Uterus (tissue), 2 donors: ENCODE results near the gene ADCY7.

Experiments used
- POLR2A ChIP-seq, 2 donors: fragments of 450-650 bp; IDR thresholded peaks; one replicate each; pipeline ENCODE4 v1.6.1; 2016; ENCODE audit warnings: antibody characterized with exemption in 2 of 2, mild to moderate bottlenecking in 1 of 2, moderate library complexity in 1 of 2
- TF ChIP-seq, protein P1 (sequence below), 4 experiments: fragments of 200-600 bp in 2 of 4; fragments of 450-650 bp in 2 of 4; sonication (generic) in 2 of 4; IDR thresholded peaks; one replicate each; pipeline ENCODE4 v1.5.1; 2016 to 2019; ENCODE audit warnings: antibody characterized with exemption in 4 of 4, mild to moderate bottlenecking in 2 of 4, moderate library complexity in 1 of 4

DNA sequence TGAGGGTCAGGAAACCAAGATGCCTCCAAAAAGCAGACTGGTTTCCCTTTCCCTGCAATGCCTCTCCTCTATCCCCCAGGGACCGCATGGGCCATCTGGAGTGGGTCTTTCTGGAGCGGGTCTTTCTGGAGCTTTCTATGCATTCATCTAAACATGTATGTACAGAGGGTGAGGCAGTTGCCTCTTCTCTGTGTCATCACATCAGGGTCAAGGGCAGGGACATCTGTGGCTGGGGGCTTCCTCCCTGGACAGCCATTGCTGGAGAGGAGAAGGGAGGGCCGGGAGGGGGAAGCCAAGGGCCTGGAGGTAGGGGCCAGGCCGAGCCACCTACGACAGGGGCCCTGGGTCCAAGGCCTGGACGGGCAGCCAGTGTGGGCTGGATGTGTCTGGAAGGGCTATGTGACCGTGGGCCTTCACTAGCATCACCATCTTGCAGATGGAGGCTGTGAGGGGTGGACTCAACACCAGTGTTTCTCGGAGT, 840 bp downstream of the ADCY7 start:
- no peak for TF ChIP-seq POLR2A (IDR thresholded peaks at IDR 0.05)
- TF ChIP-seq, protein P1, sequence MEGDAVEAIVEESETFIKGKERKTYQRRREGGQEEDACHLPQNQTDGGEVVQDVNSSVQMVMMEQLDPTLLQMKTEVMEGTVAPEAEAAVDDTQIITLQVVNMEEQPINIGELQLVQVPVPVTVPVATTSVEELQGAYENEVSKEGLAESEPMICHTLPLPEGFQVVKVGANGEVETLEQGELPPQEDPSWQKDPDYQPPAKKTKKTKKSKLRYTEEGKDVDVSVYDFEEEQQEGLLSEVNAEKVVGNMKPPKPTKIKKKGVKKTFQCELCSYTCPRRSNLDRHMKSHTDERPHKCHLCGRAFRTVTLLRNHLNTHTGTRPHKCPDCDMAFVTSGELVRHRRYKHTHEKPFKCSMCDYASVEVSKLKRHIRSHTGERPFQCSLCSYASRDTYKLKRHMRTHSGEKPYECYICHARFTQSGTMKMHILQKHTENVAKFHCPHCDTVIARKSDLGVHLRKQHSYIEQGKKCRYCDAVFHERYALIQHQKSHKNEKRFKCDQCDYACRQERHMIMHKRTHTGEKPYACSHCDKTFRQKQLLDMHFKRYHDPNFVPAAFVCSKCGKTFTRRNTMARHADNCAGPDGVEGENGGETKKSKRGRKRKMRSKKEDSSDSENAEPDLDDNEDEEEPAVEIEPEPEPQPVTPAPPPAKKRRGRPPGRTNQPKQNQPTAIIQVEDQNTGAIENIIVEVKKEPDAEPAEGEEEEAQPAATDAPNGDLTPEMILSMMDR (IDR thresholded peaks at IDR 0.05) = no peak
